GM18526 (cell line): ENCODE measurements around the gene MAMDC4.
A peak's percentile ranks its signal among the peaks of the same experiment; 100 is the strongest.

Source experiments
- POLR2A ChIP-seq: IDR thresholded peaks from 3 replicates; pipeline ENCODE4 v1.6.1; 2011; ENCODE audit not compliant: insufficient read length; ENCODE audit errors: extremely low read depth

MAMDC4 gene

DNA sequence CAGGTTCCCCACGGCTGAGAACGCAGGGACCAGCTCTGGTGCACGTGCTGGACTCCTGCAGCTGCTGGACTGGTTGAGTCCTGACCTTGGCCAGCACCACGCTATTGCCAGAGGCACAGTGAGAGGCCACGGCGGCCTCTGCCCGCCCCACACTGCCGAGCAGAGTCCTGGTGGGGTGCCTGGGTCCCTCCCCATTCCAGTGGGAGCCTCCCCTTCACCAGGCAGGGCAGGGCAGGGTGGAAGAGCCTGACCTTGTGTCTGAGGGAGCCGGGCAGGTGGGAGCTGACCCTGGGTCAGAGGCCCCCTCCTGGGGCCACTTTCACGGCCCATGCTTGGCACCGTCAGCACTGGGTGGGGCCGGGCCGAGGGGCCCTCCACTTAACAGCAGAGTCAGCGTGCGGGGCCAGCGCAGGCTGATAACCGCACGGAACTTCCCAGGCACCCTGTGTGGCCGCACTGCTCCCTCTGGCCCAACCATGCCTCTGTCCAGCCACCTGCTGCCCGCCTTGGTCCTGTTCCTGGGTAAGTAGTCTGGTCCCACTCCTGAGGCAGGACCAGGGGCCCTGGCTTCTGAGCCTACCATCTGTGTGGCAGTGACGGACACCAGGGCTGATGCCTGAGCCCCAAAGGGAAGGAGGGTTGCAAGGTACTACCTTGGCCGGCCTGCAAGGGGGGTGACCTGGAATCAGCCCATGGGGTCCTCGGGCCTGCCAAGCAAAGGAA lies at the start of gene MAMDC4:
MAMDC4 (plus strand) TSS at position 406 of the 723 bp plus-strand sequence; CDS start at position 477, 71 bp downstream.
- TF ChIP-seq POLR2A: no peak

GRCh38 chr9:136803551-136804508 lies 48.3 kb upstream of the MAMDC4 start:
- TF ChIP-seq POLR2A: no peak

- TF ChIP-seq POLR2A: no peak
Observed at GRCh38 chr9:136804509-136805206, 47.5 kb upstream of the MAMDC4 start.

GRCh38 chr9:136805207-136805740 lies 46.9 kb upstream of the MAMDC4 start:
- no peak for TF ChIP-seq POLR2A

- no peak for TF ChIP-seq POLR2A
Observed at GRCh38 chr9:136806067-136806466, 46.1 kb upstream of the MAMDC4 start.

DNA sequence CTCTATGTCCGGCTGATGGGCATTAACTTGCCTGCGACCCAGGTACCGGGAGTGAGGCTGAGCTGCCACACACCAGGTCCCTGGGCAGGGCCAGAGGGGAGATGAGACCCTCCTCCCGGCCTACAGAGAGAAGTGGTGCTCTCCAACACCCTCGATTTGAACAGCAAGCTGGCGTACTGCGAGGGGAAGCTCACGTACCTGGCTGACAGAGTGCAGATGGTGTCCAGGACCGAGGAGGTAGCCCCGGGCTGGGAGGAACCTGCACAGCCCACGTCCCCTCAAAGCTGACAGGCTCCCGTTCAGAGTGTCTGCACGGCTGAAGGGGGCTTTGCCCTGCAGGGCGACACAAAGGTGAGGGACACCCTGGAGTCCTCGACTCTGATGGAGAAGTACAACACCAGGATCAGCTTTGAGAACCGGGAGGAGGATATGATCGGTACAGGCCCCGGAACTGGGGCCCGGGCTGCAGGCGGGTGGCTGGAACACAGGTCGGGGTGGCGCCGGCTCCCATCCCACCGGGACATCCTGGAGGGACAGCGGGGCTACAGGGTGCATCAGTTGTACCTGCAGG lies 45.4 kb upstream of the MAMDC4 start:
- TF ChIP-seq POLR2A: no peak

DNA sequence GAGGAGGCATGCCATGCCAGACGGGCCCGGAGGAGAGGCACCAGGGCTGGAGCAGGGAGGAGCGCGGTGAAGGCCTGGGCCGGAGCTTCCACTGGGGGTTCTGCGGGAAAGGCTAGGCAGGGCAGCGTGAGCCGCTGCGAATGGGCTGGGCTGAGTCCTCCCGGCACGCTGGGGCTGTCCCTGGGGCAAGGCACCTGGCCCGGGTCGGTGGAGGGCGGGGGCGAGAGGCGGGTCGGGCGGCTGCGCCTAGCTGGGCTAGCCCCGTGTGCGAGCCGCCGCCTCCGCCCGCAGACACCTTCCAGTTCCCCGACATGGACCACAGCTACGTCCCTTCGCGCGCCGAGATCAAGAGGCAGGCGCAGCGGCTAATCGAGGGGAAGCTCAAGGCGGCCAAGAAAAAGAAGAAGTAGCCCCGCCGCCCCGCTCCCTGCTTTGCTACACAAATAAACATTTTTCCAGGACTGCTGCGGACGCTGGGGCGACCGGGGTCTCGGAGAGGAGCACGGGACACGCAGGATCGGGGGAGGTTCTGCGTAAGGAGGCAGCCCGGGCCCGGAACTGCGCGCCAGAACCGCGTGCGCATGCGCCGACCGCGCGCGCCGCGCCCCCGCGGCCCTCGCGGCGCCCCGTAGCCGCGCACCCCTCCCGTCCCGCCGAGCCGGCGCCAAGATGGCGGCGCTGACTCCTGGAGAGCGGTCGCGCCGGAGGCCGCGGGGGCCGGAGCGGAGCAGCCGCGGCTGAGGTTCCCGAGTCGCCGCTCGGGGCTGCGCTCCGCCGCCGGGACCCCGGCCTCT lies 44.7 kb upstream of the MAMDC4 start, which contains the start of gene RABL6:
RABL6 (plus strand) TSS at position 668 of the 794 bp plus-strand sequence. CDS start 249 bp downstream, outside the sequence.
- TF ChIP-seq POLR2A: peak; percentile 89

GRCh38 chr9:136808075-136808805 lies 43.9 kb upstream of the MAMDC4 start:
- TF ChIP-seq POLR2A: no peak

- TF ChIP-seq POLR2A: no peak
Observed at GRCh38 chr9:136808806-136809158, 43.4 kb upstream of the MAMDC4 start.

DNA sequence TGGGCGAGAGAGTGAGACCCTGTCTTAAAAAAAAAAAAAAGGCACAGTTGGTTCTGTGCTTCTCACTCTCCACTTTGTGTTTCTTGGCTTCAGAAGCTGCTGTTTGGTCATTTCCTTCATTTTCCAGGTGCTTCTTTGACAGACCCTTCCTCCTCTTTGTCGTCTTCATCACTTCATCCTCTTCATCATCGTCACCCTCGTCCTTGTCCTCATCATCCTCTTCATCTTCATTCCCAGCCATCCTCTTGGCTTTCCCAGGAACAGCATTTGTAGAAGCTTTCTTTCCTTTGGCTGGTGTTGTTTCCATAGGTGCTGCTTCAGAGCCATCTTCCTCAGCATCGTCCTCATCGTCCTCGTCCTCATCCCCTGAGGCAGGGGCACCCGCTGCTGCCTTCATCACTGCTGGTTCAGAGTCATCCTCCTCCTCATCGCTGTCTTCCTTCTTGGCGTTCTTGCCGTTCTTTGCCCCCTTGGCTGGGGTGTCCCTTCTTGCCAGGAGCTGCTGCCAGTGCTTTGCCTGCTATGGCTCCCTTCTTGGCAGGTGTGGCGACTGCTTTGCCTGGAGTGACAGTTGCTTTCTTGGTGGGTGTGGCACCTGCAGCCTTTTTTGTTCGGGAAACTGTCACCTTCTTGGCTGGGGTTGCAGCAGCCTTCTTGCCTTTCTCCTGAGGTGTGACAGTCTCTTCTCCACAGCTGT lies 37.3 kb upstream of the MAMDC4 start:
- TF ChIP-seq POLR2A: no peak

DNA sequence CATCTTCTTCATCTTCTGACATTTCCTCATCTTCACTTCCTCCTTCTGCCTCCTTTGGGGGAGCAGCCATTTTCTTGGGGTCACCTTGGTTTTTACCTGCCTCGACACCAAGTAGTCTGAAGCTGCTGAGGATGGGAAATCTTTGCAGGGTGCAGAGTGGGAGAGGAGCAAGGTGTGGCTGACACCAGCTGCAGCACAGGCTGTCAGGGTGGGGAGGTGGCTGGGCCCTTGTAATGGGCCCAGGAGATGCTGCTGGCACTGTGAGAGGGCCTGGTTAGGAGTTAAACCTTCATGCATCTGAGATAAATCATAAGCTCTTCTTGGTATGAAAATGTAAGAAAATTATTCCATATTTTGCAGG lies 36.7 kb upstream of the MAMDC4 start:
- TF ChIP-seq POLR2A: no peak

GRCh38 chr9:136820971-136821825 lies 30.9 kb upstream of the MAMDC4 start:
- no peak for TF ChIP-seq POLR2A

- no peak for TF ChIP-seq POLR2A
Observed at GRCh38 chr9:136821826-136822544, 30.2 kb upstream of the MAMDC4 start.
